ENCODE data around the gene VPS51. TPM values are rescaled to one million over a fixed set of nuclear protein-coding genes. Genes with fewer than 3 reads are reported as not detected.
A peak's percentile ranks its signal among the peaks of the same experiment; 100 is the strongest.

Gene VPS51
- total RNA-seq, 2 experiments from 2014 or later, result 103 TPM

GRCh38 chr11:65107751-65108468, 11.9 kb downstream of the VPS51 start:
- no peak for TF ChIP-seq CTCF (IDR thresholded peaks at IDR 0.05)
- H3K27me3 Mint-ChIP-seq, result no peaks in the 10 kb centered on the region
- CTCF ChIA-PET, result interaction anchor here (1.6 to 7.6 kb wide), 4 partner anchors 9 to 95 kb away, joined by 4 to 115 read pairs (median 26); partner anchors contain the start of genes ARL2, FAU, MRPL49 and VPS51
- H3K4me1 Mint-ChIP-seq (ENCODE audit: low read depth), result peaks cover 26% of the 10 kb centered on the region
- ATAC-seq (no peak), DNase-seq (no peak)
- POLR2A ChIA-PET, result interaction anchor here (0.6 to 16.2 kb wide), 6 partner anchors 9 to 27 kb away, joined by 3 to 294 read pairs (median 8); partner anchors contain the start of genes FAU, MRPL49, VPS51 and ZNHIT2
- no peak overlapping the region for H3K4me3 Mint-ChIP-seq
- H3K36me3 Mint-ChIP-seq (ENCODE audit: low read depth), result peaks cover 14% of the 10 kb centered on the region
- intact Hi-C loops (cut with micrococcal nuclease), result no loop called here
- H3K27ac Mint-ChIP-seq, result no peak overlapping the region
- no peaks in the 10 kb centered on the region for H3K9me3 Mint-ChIP-seq

- Mint-ChIP-seq H3K27me3 (no peaks in the 10 kb centered on the region), H3K9me3 (no peaks in the 10 kb centered on the region), H3K4me3 (no peak overlapping the region), H3K27ac (no peak overlapping the region), H3K4me1 (ENCODE audit: low read depth) (peaks cover 31% of the 10 kb centered on the region), H3K36me3 (ENCODE audit: low read depth) (peaks cover 14% of the 10 kb centered on the region)
- CTCF ChIA-PET, result interaction anchor here (0.8 to 7.6 kb wide), 7 partner anchors 9 to 207 kb away, joined by 3 to 115 read pairs (median 5); partner anchors contain the start of genes ARL2, FAU, MRPL49 and VPS51
- DNase-seq, result no peak
- POLR2A ChIA-PET, result interaction anchor here (0.8 to 16.2 kb wide), 6 partner anchors 9 to 27 kb away, joined by 3 to 294 read pairs (median 8); partner anchors contain the start of genes CDCA5, FAU, MRPL49 and VPS51
- ATAC-seq, result no peak
- intact Hi-C loops (cut with micrococcal nuclease), result no loop called here
- no peak for TF ChIP-seq CTCF (IDR thresholded peaks at IDR 0.05)
Measured at GRCh38 chr11:65108469-65109123, 12.6 kb downstream of the VPS51 start.

GRCh38 chr11:65109231-65110198, 13.5 kb downstream of the VPS51 start:
- Mint-ChIP-seq H3K27me3 (no peaks in the 10 kb centered on the region), H3K27ac (no peak overlapping the region), H3K4me3 (no peak overlapping the region), H3K9me3 (no peaks in the 10 kb centered on the region), H3K4me1 (ENCODE audit: low read depth) (peaks cover 36% of the 10 kb centered on the region), H3K36me3 (ENCODE audit: low read depth) (peaks cover 15% of the 10 kb centered on the region)
- ChIA-PET CTCF (interaction anchor here (0.6 to 7.6 kb wide), 23 partner anchors 8 to 222 kb away, joined by 3 to 115 read pairs (median 5); partner anchors contain the start of genes ARL2, CAPN1, CDC42EP2 and CDCA5), POLR2A (interaction anchor here (0.8 to 16.2 kb wide), 7 partner anchors 8 to 72 kb away, joined by 3 to 294 read pairs (median 9); partner anchors contain the start of genes CAPN1, CDCA5, FAU and MRPL49)
- TF ChIP-seq CTCF (IDR thresholded peaks at IDR 0.05), result no peak
- intact Hi-C loops (cut with micrococcal nuclease), result loop anchor here (10.0 kb wide), 1 partner anchor 95 kb away; the partner anchor contains the start of gene ARL2
- no peak for ATAC-seq
- DNase-seq, result no peak

- Mint-ChIP-seq H3K36me3 (ENCODE audit: low read depth) (peaks cover 11% of the 10 kb centered on the region), H3K9me3 (no peaks in the 10 kb centered on the region), H3K27ac (peak overlapping the region; percentile 46), H3K4me1 (ENCODE audit: low read depth) (peaks cover 34% of the 10 kb centered on the region), H3K27me3 (no peaks in the 10 kb centered on the region), H3K4me3 (no peak overlapping the region)
- intact Hi-C loops (cut with micrococcal nuclease), result loop anchor here (10.0 kb wide), 1 partner anchor 96 kb away; the partner anchor contains the start of gene ARL2
- ChIA-PET CTCF (interaction anchor here (0.6 to 7.6 kb wide), 25 partner anchors 11 to 221 kb away, joined by 3 to 115 read pairs (median 5); partner anchors contain the start of genes ARL2, CAPN1, CDC42EP2 and CDCA5), POLR2A (interaction anchor here (0.5 to 16.2 kb wide), 8 partner anchors 11 to 441 kb away, joined by 3 to 294 read pairs (median 3); partner anchors contain the start of genes ARL2, CAPN1, FAU and MRPL49)
- DNase-seq (peak; percentile 98), ATAC-seq (peak; percentile 68)
- TF ChIP-seq CTCF (IDR thresholded peaks at IDR 0.05), result peak; percentile 95
Measured at GRCh38 chr11:65110354-65110861, 14.4 kb downstream of the VPS51 start.

Data from activated CD8-positive, alpha-beta T cell treated with anti-CD3 and anti-CD28 coated beads for 36 hours (primary cell).